Stimulated activated CD4-positive, alpha-beta T cell treated with anti-CD3 and anti-CD28 coated beads, TNF-alpha, amount 100 ng/mL, for 48 hours (primary cell): ENCODE measurements around the gene SPNS3.

Experiments used
- DNase-seq, 3 donors: peaks; one replicate each; pipeline ENCODE4 v3.0.0-alpha.2; 2020; ENCODE audit warnings: low read depth in 3 of 3

The SPNS3 gene

GRCh38 chr17:4426499-4427208 lies 7.1 kb upstream of the SPNS3 start:
- no peak for DNase-seq

- no peak for DNase-seq
Measured at GRCh38 chr17:4427505-4427904, 6.2 kb upstream of the SPNS3 start.

- no peak for DNase-seq
Measured at GRCh38 chr17:4436381-4436780, 2.6 kb downstream of the SPNS3 start.

- no peak for DNase-seq
Measured at GRCh38 chr17:4436846-4437245, 3.1 kb downstream of the SPNS3 start.

- DNase-seq = no peak
Measured at GRCh38 chr17:4438162-4438944, 4.6 kb downstream of the SPNS3 start.

GRCh38 chr17:4440021-4440420 lies 6.3 kb downstream of the SPNS3 start:
- DNase-seq = no peak

- DNase-seq = no peak
Measured at GRCh38 chr17:4440690-4441686, 7.2 kb downstream of the SPNS3 start.

- no peak for DNase-seq
Measured at GRCh38 chr17:4442582-4442981, 8.8 kb downstream of the SPNS3 start.

GRCh38 chr17:4443476-4443875 lies 9.7 kb downstream of the SPNS3 start:
- DNase-seq = no peak

- no peak for DNase-seq
Measured at GRCh38 chr17:4444782-4445473, 11.2 kb downstream of the SPNS3 start.

- DNase-seq = no peak
Measured at GRCh38 chr17:4445731-4446130, 12.0 kb downstream of the SPNS3 start.

GRCh38 chr17:4446326-4447071 lies 12.8 kb downstream of the SPNS3 start:
- DNase-seq = no peak

- no peak for DNase-seq
Measured at GRCh38 chr17:4448197-4448980, 14.6 kb downstream of the SPNS3 start.

GRCh38 chr17:4449736-4450135 lies 16.0 kb downstream of the SPNS3 start:
- no peak for DNase-seq

- no peak for DNase-seq
Measured at GRCh38 chr17:4450710-4451316, 17.1 kb downstream of the SPNS3 start.

- DNase-seq = no peak
Measured at GRCh38 chr17:4453812-4454591, 20.3 kb downstream of the SPNS3 start.

GRCh38 chr17:4460661-4461060 lies 26.9 kb downstream of the SPNS3 start:
- DNase-seq = no peak

GRCh38 chr17:4463818-4464476 lies 30.2 kb downstream of the SPNS3 start:
- DNase-seq = no peak
